ENCODE data around the gene NPPA.
"Not testable (repeated sequence)": the region's sequence is repeated elsewhere in the genome, so short reads cannot be mapped to it uniquely, and the experiment has no call there.

Gene NPPA

GRCh38 chr1:11847667-11848372 is at the start of gene NPPA:
Gene NPPA (minus strand): TSS chr1:11847783. CDS start chr1:11847684, 99 bp downstream.
- peak in 7 of 56 donors; percentile 2 to 24 (median 16) for DNase-seq

GRCh38 chr1:11894501-11894900 is 46.9 kb upstream of the NPPA start:
- not testable (repeated sequence) for DNase-seq

- DNase-seq = peak in 24 of 56 donors; percentile 1 to 56 (median 18)
Measured at GRCh38 chr1:11893907-11894251, 46.3 kb upstream of the NPPA start.

- no peak for DNase-seq
Measured at GRCh38 chr1:11891433-11892186, 44.0 kb upstream of the NPPA start.

- no peak for DNase-seq
Measured at GRCh38 chr1:11888877-11889208, 41.3 kb upstream of the NPPA start.

GRCh38 chr1:11888206-11888876 is 40.8 kb upstream of the NPPA start:
- DNase-seq = no peak

GRCh38 chr1:11887666-11888007 is 40.1 kb upstream of the NPPA start:
- no peak for DNase-seq

- DNase-seq = no peak
Measured at GRCh38 chr1:11886986-11887665, 39.5 kb upstream of the NPPA start.

GRCh38 chr1:11885916-11886315 is 38.3 kb upstream of the NPPA start:
- no peak for DNase-seq

GRCh38 chr1:11882814-11883538 is 35.4 kb upstream of the NPPA start:
- no peak for DNase-seq

- no peak for DNase-seq
Measured at GRCh38 chr1:11881749-11882441, 34.3 kb upstream of the NPPA start.

GRCh38 chr1:11880911-11881748 is 33.5 kb upstream of the NPPA start:
- peak in 27 of 56 donors; percentile 6 to 74 (median 20) for DNase-seq

- DNase-seq = no peak
Measured at GRCh38 chr1:11880181-11880575, 32.6 kb upstream of the NPPA start.

- DNase-seq = no peak
Measured at GRCh38 chr1:11879311-11880180, 32.0 kb upstream of the NPPA start.

GRCh38 chr1:11878891-11879190 is 31.3 kb upstream of the NPPA start:
- no peak for DNase-seq

- DNase-seq = no peak
Measured at GRCh38 chr1:11878081-11878890, 30.7 kb upstream of the NPPA start.

- no peak for DNase-seq
Measured at GRCh38 chr1:11877074-11877473, 29.5 kb upstream of the NPPA start.

- DNase-seq = no peak
Measured at GRCh38 chr1:11875094-11875493, 27.5 kb upstream of the NPPA start.

All from amygdala (tissue), 56 donors.